HG03139 (cell line): ENCODE measurements around the gene PRMT3.
"Not testable (repeated sequence)": the region's sequence is repeated elsewhere in the genome, so short reads cannot be mapped to it uniquely, and the experiment has no call there.

Experiments
- ATAC-seq: cut with Tn5 transposase; IDR thresholded peaks from one replicate; pipeline ENCODE4 v1.9.1; 2021; ENCODE audit not compliant: unreplicated experiment

The PRMT3 gene

DNA sequence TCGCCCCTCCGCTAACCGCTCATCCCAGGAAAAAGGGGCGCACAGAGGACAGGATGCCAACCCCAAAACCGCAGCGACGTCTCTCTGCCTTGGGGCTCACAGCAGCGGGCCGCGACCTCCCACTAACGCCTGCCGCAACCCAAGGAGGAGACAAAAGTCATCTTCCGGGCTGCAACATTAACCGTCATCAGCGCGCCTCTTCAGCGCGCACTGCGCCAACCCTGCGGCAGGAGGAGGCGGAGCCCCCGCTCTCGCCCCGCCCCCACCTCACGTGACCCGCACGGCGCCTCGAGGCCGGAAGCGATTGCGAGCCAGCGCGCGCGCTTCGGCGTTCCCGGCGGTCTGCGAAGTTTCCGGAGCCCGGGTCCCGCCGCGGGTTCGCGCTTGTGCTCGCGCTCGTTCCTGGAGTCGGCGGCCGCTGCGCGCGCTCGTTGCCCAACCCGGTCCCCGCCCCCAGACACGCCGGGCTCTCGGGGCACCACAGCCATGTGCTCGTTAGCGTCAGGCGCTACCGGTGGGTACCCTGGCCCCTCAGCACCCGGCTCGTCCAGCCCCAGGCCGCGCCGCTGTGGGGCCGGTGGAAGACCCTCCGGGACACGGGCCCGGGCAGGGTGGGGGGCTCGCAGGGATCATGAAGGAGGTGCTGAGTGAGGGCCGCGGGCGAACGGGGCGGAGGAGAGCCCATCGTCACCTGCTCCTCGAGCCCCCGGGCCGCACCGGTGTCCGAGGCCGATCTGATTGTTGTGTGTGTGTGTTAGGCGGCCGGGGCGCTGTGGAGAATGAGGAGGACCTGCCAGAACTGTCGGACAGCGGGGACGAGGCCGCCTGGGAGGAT, at the start of gene PRMT3:
Gene PRMT3, plus strand, starts transcription at position 456 of the 835 bp plus-strand sequence. Its CDS starts 31 bp downstream, at position 487.
- peak; percentile 78 for ATAC-seq

GRCh38 chr11:20342347-20343141, 45.0 kb upstream of the PRMT3 start:
- no peak for ATAC-seq

GRCh38 chr11:20351136-20351535, 36.4 kb upstream of the PRMT3 start:
- ATAC-seq: no peak

GRCh38 chr11:20351751-20352262, 35.7 kb upstream of the PRMT3 start:
- ATAC-seq: no peak

DNA sequence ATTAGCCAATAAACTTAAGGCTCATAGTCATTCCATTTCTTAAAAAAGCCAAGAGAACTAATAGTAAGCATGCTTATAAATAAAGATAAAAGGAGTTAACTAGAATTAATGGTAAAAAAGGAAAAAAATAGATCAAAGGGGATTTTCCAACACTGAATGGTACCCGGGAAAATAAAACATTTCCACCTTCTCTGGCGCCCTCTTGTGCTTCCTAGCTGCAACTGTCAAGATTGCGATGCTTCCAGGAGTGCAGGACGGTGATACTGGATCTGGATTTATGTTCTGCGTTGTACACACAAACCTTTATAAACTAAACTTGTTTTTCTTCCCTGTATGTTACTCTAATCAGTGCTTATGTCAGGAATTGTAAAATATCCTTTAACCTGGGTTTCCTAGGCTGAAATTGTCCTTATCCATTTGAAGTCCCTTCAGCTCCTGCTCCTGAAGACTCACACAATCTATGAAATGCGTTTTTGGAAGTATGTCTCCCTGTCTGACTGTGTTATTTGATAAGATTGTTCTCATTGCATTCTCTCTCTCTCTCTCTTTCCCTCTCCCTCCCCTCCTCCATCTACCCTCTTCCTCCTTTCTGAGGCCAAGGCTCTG, 33.6 kb upstream of the PRMT3 start:
- no peak for ATAC-seq

DNA sequence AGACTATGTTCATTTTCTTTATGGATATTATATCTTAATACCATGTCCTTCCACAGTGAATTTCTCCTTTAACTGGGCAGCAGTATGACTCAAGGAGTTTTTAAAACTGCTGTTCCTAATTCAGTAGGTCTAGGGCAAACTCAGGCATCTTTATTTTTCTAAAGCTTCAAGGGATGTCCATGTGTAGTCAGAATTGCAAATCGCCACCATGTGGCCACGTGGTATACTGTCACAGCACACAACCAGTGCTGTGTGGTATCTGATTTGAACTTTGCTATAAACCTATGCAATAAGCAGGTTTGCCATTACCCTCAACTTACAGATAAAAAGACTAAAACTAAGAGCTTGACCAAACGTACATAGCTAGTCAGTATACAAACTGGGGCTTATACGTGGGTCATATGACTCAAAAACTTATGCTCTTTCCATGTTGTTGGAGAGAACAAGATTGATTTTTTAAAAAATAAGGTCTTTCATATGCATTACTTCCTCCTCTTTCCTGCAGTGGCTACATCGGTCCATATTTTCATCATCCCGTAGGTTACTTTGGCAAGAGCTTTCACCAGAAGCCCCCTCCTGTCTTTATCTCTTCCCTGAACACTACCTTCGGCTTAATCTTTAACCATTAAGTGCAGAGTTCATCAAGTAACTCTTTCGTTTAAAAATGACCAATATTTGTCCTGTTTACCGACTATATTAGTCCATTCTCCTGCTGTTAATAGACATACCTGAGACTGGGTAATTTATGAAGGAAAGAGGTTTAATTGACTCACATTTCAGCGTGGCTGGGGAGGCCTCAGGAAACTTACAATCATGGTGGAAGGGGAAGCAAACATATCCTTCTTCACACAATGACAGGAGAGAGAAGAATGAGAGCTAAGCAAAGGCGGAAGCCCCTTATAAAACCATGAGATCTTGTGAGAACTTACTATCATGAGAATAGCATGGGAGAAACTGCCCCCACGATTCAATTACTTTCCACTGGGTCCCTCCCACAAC, 32.0 kb upstream of the PRMT3 start:
- ATAC-seq: peak; percentile 83

- no peak for ATAC-seq
Observed at GRCh38 chr11:20357150-20357549, 30.4 kb upstream of the PRMT3 start.

GRCh38 chr11:20360650-20361049, 26.9 kb upstream of the PRMT3 start:
- no peak for ATAC-seq

- ATAC-seq: no peak
Observed at GRCh38 chr11:20362481-20362880, 25.0 kb upstream of the PRMT3 start.

DNA sequence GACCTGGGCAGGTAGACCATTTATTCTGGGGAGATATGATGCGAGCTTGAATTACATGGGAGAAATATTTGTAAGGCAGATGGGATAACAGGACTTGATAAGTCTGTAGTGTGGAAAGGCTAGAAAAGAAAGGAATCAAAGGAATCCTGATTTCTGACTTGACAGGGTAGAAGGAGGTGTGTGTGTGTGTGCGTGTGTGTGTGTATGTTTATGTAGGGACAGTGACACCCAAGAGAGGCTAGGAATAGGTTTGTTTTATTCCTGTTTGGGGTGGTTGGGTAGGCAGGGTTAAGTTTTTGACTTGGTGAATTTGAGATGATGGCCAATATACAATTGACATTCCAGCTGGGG, 24.4 kb upstream of the PRMT3 start:
- ATAC-seq: no peak

DNA sequence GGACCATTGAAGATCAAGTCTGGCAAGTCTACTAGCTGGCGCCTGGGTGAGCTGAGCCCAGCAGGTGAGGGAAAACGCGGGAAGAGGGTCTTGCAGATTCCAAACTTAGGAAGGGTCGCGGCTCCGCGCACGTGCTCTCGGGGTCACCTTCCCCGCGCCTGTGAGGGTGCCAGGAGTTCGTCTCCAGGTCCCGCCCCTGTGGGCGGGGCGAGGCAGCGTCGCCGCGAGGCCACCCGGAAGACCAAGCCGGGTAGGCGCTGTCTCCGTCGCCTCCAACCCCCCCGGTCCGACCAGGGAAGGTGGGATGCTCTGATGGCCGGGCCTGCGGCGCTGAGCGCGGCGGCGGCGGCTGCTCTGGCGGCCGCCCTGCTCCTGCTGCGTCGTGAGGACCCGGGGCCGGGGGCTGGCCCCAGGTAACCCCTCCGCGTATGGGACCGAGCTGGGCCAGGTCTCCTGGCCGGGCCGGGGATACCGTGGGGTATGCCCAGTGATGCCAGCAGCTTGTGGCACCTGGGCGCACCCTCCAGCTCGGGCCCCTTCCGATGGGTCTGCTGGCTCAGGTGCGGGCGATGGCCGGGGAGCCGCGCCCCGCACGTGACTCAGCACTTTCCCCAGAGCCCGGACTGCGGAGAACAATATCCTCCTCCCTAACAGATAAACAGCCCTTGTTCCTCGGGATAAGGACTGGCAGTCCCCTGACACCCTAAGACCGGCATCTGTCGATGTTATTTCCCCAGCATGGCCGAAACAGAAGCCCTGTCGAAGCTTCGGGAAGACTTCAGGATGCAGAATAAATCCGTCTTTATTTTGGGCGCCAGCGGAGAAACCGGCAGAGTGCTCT, 23.8 kb upstream of the PRMT3 start, which contains the start of gene HTATIP2:
Gene HTATIP2, plus strand, starts transcription at position 215 of the 841 bp plus-strand sequence. Its CDS starts 524 bp downstream, at position 739.
- ATAC-seq: peak; percentile 91

DNA sequence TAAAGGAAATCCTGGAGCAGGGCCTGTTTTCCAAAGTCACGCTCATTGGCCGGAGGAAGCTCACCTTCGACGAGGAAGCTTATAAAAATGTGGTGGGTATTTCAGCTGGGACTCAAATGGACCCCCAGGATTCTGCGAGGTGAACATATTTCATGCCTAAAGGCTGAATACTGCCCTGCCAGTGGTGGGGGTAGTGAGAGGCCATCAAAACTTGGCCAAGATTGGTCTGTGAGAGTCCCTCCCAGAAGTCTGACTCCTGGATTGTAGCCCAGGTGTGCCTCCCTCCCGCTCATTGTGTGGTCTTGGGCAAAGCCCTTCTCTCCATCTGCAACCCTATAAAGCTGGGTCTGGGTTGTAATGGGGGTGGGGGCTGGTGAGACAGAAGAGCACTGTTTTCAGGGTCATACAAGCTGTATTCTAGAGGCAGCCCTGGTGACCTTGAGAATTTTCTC, 23.1 kb upstream of the PRMT3 start:
- no peak for ATAC-seq

- ATAC-seq: not testable (repeated sequence)
Observed at GRCh38 chr11:20365465-20365864, 22.1 kb upstream of the PRMT3 start.

DNA sequence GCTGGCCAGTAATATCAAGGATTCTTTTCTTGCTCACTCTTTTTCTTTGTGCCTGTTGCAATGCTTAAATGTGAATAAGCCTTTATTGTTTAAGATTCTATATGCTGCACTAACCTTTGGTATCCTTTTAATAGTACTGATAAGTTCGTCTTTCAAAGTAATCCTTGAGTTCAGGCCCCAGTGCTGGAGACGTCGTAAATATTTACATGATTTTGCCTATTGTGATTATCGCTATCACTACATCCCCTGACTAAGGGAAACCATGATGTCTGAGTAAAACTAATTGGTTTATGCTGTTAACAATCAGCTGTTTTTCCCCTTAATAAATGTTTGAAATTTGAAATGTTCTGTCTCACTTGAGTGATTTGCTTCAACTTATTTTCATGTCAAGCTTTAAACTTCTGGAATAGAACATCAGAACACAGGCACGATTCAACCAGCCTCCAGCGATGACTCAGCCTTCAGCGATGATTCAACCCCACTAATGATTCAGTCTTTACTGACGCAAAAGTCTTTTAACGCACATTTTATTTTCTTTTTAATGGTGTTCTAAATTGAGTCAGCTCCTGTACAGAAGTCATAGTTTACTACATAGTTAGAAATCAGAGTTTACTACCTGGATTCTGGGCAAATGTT, 20.1 kb upstream of the PRMT3 start:
- no peak for ATAC-seq

GRCh38 chr11:20368438-20368837, 19.1 kb upstream of the PRMT3 start:
- no peak for ATAC-seq

GRCh38 chr11:20369826-20370225, 17.7 kb upstream of the PRMT3 start:
- ATAC-seq: no peak

- no peak for ATAC-seq
Observed at GRCh38 chr11:20372081-20372626, 15.4 kb upstream of the PRMT3 start.

DNA sequence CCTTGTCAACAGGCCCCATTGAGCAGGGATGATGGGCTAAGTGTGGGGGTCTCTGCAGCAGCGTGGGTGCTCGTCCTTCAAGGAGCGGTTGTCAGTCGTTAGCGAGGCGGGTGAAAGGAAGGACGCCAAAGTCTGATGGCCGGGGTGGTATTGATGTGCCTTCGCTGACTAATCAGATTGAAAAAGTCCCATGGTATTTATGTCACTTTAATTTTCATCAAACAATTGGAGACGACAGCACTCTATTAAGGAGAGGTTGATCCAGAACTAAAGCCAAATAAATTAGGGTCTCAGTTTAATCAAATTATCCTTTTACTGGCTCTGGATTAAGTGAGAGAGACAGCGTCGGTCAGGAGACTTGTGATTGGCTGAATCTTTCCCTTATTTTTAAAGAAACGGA, 14.4 kb upstream of the PRMT3 start:
- no peak for ATAC-seq
